Measurements from ENCODE around the gene SLC38A7.
"Not testable (repeated sequence)": the region's sequence is repeated elsewhere in the genome, so short reads cannot be mapped to it uniquely, and the experiment has no call there.

The SLC38A7 gene

GRCh38 chr16:58684354-58685083 is at the start of gene SLC38A7:
Gene SLC38A7 (minus strand): TSS chr16:58684770. CDS start chr16:58680126, 4,644 bp downstream.
- peak; percentile 86 for DNase-seq

GRCh38 chr16:58733671-58734458 is 49.3 kb upstream of the SLC38A7 start, which contains the start of gene GOT2:
Gene GOT2 (minus strand): TSS chr16:58734316. CDS start chr16:58734228, 88 bp downstream.
- peak; percentile 91 for DNase-seq

GRCh38 chr16:58733248-58733670 is 48.7 kb upstream of the SLC38A7 start:
- DNase-seq, result peak; percentile 7

- peak; percentile 65 for DNase-seq
Observed at GRCh38 chr16:58732545-58733247, 48.1 kb upstream of the SLC38A7 start.

GRCh38 chr16:58730724-58731370 is 46.3 kb upstream of the SLC38A7 start:
- DNase-seq, result no peak

- no peak for DNase-seq
Observed at GRCh38 chr16:58727796-58728568, 43.4 kb upstream of the SLC38A7 start.

GRCh38 chr16:58727028-58727781 is 42.6 kb upstream of the SLC38A7 start:
- DNase-seq, result no peak

GRCh38 chr16:58723109-58723508 is 38.5 kb upstream of the SLC38A7 start:
- no peak for DNase-seq

- DNase-seq, result no peak
Observed at GRCh38 chr16:58717994-58718393, 33.4 kb upstream of the SLC38A7 start.

- no peak for DNase-seq
Observed at GRCh38 chr16:58716468-58716867, 31.9 kb upstream of the SLC38A7 start.

GRCh38 chr16:58713742-58714141 is 29.2 kb upstream of the SLC38A7 start:
- no peak for DNase-seq

- DNase-seq, result no peak
Observed at GRCh38 chr16:58709333-58709732, 24.8 kb upstream of the SLC38A7 start.

- DNase-seq, result no peak
Observed at GRCh38 chr16:58699151-58699550, 14.6 kb upstream of the SLC38A7 start.

- no peak for DNase-seq
Observed at GRCh38 chr16:58695368-58695767, 10.8 kb upstream of the SLC38A7 start.

GRCh38 chr16:58692450-58692849 is 7.9 kb upstream of the SLC38A7 start:
- DNase-seq, result no peak

GRCh38 chr16:58686985-58687706 is 2.6 kb upstream of the SLC38A7 start:
- DNase-seq, result not testable (repeated sequence)

- no peak for DNase-seq
Observed at GRCh38 chr16:58685084-58685449, 497 bp upstream of the SLC38A7 start.

GRCh38 chr16:58684001-58684353 is 593 bp downstream of the SLC38A7 start:
- DNase-seq, result no peak

- no peak for DNase-seq
Observed at GRCh38 chr16:58679763-58680162, 4.8 kb downstream of the SLC38A7 start.

- peak; percentile 19 for DNase-seq
Observed at GRCh38 chr16:58678716-58679115, 5.9 kb downstream of the SLC38A7 start.

GRCh38 chr16:58678269-58678668 is 6.3 kb downstream of the SLC38A7 start:
- DNase-seq, result no peak
